ENCODE data around the gene LRRN4CL. TPM values are rescaled to one million over a fixed set of nuclear protein-coding genes. Genes with fewer than 3 reads are reported as not detected.

The LRRN4CL gene
- total RNA-seq, 1 donor from 2014 or later = 12.1 TPM

- peak overlapping the region; percentile 56 to 75 for H3K4me3 ChIP-seq
- peak overlapping the region; percentile 91 to 94 for H3K27ac ChIP-seq
- no peaks in the 10 kb centered on the region for H3K9me3 ChIP-seq
- peaks cover 8 to 21% of the 10 kb centered on the region in 2 donors for H3K4me1 ChIP-seq
- intact Hi-C loops (cut with DNase I) = loop anchor here (1.0 to 5.0 kb wide), 5 partner anchors 18 to 123 kb away; partner anchors contain the start of genes C11orf98, CSKMT, HNRNPUL2 and STX5
- H3K36me3 ChIP-seq = peaks cover 27 to 37% of the 10 kb centered on the region in 2 donors
- DNase-seq (ENCODE audit: low spot score in 2 of 2) = peak; percentile 96 to 99
- H3K27me3 ChIP-seq = no peaks in the 10 kb centered on the region
- TF ChIP-seq CTCF (IDR thresholded peaks at IDR 0.05) = peak in 1 of 3 experiments; percentile 21
These were observed 20.1 kb upstream of the LRRN4CL start for GRCh38 chr11:62709247-62710000.

GRCh38 chr11:62708793-62709192 is 19.5 kb upstream of the LRRN4CL start:
- intact Hi-C loops (cut with DNase I) = loop anchor here (1.0 to 5.0 kb wide), 5 partner anchors 19 to 124 kb away; partner anchors contain the start of genes C11orf98, CSKMT, HNRNPUL2 and STX5

GRCh38 chr11:62708392-62708791 is 19.1 kb upstream of the LRRN4CL start:
- Histone ChIP-seq H3K27ac (peak overlapping the region; percentile 91 to 94), H3K27me3 (no peaks in the 10 kb centered on the region), H3K4me3 (peak overlapping the region; percentile 56 to 75), H3K9me3 (no peaks in the 10 kb centered on the region), H3K36me3 (peaks cover 17 to 27% of the 10 kb centered on the region in 2 donors), H3K4me1 (peaks cover 8 to 21% of the 10 kb centered on the region in 2 donors)
- TF ChIP-seq CTCF (IDR thresholded peaks at IDR 0.05) = no peak
- intact Hi-C loops (cut with DNase I) = loop anchor here (2.0 to 5.0 kb wide), 2 partner anchors 106 to 124 kb away; partner anchors contain the start of genes STX5 and TEX54
- DNase-seq (ENCODE audit: low spot score in 2 of 2) = no peak

More at GRCh38 chr11:62708793-62709192, 19.5 kb upstream of the LRRN4CL start:
- peaks cover 21 to 31% of the 10 kb centered on the region in 2 donors for H3K36me3 ChIP-seq
- peak overlapping the region; percentile 56 to 75 for H3K4me3 ChIP-seq
- TF ChIP-seq CTCF (IDR thresholded peaks at IDR 0.05) = no peak
- no peak for DNase-seq (ENCODE audit: low spot score in 2 of 2)
- no peaks in the 10 kb centered on the region for H3K9me3 ChIP-seq
- H3K4me1 ChIP-seq = peaks cover 8 to 21% of the 10 kb centered on the region in 2 donors
- H3K27ac ChIP-seq = peak overlapping the region; percentile 91 to 94
- no peaks in the 10 kb centered on the region for H3K27me3 ChIP-seq

GRCh38 chr11:62707277-62707861 is 18.0 kb upstream of the LRRN4CL start, which contains the start of the genes BSCL2 and GNG3:
Gene BSCL2, minus strand, starts transcription at chr11:62707424. Its CDS starts 229 bp downstream, at chr11:62707195.
Gene GNG3, plus strand, starts transcription at chr11:62707676. Its CDS starts 620 bp downstream, at chr11:62708296.
- intact Hi-C loops (cut with DNase I) = loop anchor here (2.0 to 5.0 kb wide), 3 partner anchors 53 to 125 kb away; partner anchors contain the start of genes INTS5, POLR2G, STX5 and TEX54
- Histone ChIP-seq H3K4me1 (peaks cover 8 to 21% of the 10 kb centered on the region in 2 donors), H3K36me3 (peaks cover 11 to 18% of the 10 kb centered on the region in 2 donors), H3K9me3 (no peaks in the 10 kb centered on the region), H3K27ac (peak within 1 kb of the TSS; percentile 86 to 94), H3K27me3 (no peaks in the 10 kb centered on the region), H3K4me3 (peak within 1 kb of the TSS; percentile 75 to 76)
- TF ChIP-seq CTCF (IDR thresholded peaks at IDR 0.05) = no peak
- no peak for DNase-seq (ENCODE audit: low spot score in 2 of 2)

GRCh38 chr11:62706850-62707247 is 17.5 kb upstream of the LRRN4CL start:
- intact Hi-C loops (cut with DNase I) = loop anchor here (2.0 to 5.0 kb wide), 3 partner anchors 54 to 125 kb away; partner anchors contain the start of genes INTS5, POLR2G, STX5 and TEX54
- peaks cover 8 to 21% of the 10 kb centered on the region in 2 donors for H3K4me1 ChIP-seq
- peaks cover 6 to 12% of the 10 kb centered on the region in 2 donors for H3K36me3 ChIP-seq
- H3K4me3 ChIP-seq = peak overlapping the region; percentile 75 to 76
- no peaks in the 10 kb centered on the region for H3K9me3 ChIP-seq
- no peak for DNase-seq (ENCODE audit: low spot score in 2 of 2)
- H3K27ac ChIP-seq = peak overlapping the region; percentile 61 to 86
- no peak for TF ChIP-seq CTCF (IDR thresholded peaks at IDR 0.05)
- H3K27me3 ChIP-seq = no peaks in the 10 kb centered on the region

All from ascending aorta (tissue), 2 donors.